ENCODE data around the gene CENPS. TPM values are rescaled to one million over a fixed set of nuclear protein-coding genes. Genes with fewer than 3 reads are reported as not detected.

CENPS gene
- total and polyA plus RNA-seq, 9 of the 15 experiments (the other 6 are each of a cell fraction or from before 2014, with no cell fraction given) = 10.2 to 36.0 (median 26.0) TPM

DNA sequence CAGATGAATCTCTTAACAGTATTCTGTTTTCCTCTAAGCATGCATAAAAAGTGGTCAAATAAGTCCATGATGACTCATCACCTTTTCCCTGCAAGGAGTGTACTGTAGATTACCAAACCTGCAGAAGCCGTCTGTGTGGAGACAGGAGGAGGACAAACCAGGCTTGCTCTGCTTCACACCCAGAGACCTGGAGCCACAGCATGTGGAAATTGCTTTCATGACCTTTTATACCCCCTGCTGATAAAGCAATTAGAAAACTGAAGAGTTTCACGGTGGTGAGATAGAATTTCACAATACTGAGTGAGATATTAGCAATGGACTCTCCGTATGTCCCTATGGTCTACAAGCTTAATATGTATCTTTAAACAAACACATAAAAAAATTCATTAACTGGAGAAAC is 29.0 kb downstream of the CENPS start (continued):
- no peak for TF ChIP-seq ZNF436 (CRISPR knock-in tag; IDR thresholded peaks at IDR 0.05)
- TF ChIP-seq, protein P1, sequence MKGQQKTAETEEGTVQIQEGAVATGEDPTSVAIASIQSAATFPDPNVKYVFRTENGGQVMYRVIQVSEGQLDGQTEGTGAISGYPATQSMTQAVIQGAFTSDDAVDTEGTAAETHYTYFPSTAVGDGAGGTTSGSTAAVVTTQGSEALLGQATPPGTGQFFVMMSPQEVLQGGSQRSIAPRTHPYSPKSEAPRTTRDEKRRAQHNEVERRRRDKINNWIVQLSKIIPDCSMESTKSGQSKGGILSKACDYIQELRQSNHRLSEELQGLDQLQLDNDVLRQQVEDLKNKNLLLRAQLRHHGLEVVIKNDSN (CRISPR knock-in tag; IDR thresholded peaks at IDR 0.05) = no peak
- TF ChIP-seq CBFA2T3 (IDR thresholded peaks at IDR 0.05) = peak; percentile 80
- peak; percentile 80 for TF ChIP-seq BACH1 (tag; IDR thresholded peaks at IDR 0.05)
- TF ChIP-seq, protein P2, sequence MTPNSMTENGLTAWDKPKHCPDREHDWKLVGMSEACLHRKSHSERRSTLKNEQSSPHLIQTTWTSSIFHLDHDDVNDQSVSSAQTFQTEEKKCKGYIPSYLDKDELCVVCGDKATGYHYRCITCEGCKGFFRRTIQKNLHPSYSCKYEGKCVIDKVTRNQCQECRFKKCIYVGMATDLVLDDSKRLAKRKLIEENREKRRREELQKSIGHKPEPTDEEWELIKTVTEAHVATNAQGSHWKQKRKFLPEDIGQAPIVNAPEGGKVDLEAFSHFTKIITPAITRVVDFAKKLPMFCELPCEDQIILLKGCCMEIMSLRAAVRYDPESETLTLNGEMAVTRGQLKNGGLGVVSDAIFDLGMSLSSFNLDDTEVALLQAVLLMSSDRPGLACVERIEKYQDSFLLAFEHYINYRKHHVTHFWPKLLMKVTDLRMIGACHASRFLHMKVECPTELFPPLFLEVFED (CRISPR knock-in tag; conservative IDR thresholded peaks at IDR 0.05) = no peak
- TF ChIP-seq POLR2H (tag; IDR thresholded peaks at IDR 0.05; ENCODE audit: low read depth) = no peak
- no peak for TF ChIP-seq GTF2F1 (IDR thresholded peaks at IDR 0.05; ENCODE audit: low read depth, low read length)
- TF ChIP-seq KHSRP (IDR thresholded peaks at IDR 0.05) = no peak
- no peak for TF ChIP-seq ZNF76 (CRISPR knock-in tag; IDR thresholded peaks at IDR 0.05; ENCODE audit: borderline replicate concordance)
- no peak for TF ChIP-seq MEIS2 (IDR thresholded peaks at IDR 0.05; ENCODE audit: partially characterized antibody)
- TF ChIP-seq SNRNP70 (optimal IDR thresholded peaks at IDR 0.05; ENCODE audit: low read depth, low read length) = no peak
- no peak for TF ChIP-seq ZC3H8 (IDR thresholded peaks at IDR 0.05)
- TF ChIP-seq CHD4 (IDR thresholded peaks at IDR 0.05; ENCODE audit: insufficient read depth, insufficient replicate concordance, low read depth, low read length, poor library complexity, severe bottlenecking) = no peak
- peak; percentile 63; the same call in 1 of the 2 replicates for TF ChIP-seq NBN (IDR thresholded peaks at IDR 0.05; ENCODE audit: low read depth)

All from K562 (cell line).